GM18907 (cell line): ENCODE data around the gene ZNF175.

Experiments
- ATAC-seq: cut with Tn5 transposase; IDR thresholded peaks from one replicate; pipeline ENCODE4 v1.9.1; 2021; ENCODE audit warnings: mild to moderate bottlenecking, moderate library complexity; ENCODE audit not compliant: unreplicated experiment

ZNF175 gene

DNA sequence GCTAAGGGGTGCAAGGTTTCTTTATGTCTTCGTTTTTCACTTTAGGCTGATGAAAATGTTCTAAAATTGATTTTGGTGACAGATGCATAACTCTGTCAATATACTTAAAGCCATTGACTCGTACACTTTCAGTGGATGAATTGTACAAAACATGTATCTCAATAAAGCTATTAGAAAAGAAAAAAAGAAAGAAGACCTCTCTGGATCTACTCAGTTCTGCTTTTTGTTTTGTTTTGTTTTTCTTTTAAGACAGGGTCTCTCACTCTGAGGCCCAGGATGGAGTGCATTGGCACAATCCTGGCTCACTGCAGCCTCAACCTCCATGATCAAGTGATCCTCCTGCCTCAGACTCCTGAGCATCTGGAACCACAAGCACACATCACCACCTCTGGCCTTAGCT is 55.6 kb downstream of the ZNF175 start:
- no peak for ATAC-seq

DNA sequence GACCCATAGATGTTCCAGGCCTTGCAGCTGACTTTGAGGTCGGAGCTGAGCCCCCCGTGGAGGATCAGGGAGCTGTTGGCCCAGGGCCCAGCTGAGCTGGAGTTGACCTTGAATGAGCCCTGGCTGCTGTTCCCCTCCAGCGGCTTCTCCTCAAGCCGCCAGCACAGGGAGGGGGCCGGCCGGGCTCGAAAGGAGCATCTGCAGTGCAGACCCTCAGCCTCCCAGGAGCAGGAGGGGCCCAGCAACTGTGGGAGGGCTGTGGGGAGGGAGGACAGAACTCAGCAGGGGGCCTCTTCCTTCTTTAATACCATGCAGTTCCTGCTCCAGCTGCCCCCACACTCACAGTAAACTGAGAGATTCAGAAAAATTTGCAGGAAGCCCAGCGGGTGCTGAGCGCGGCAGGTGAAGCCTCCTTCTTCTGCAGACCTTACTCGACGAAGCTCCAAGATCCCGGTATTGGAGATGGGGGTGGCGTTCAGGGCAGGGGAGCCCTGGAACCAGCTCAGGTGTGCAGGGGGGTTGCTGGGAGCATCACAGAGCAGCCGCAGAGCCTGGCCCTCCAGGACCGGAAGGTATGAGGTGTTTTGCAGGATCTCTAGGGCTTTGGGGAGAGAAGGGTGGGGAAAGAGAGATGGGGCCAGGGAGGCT is 56.5 kb downstream of the ZNF175 start:
- no peak for ATAC-seq

DNA sequence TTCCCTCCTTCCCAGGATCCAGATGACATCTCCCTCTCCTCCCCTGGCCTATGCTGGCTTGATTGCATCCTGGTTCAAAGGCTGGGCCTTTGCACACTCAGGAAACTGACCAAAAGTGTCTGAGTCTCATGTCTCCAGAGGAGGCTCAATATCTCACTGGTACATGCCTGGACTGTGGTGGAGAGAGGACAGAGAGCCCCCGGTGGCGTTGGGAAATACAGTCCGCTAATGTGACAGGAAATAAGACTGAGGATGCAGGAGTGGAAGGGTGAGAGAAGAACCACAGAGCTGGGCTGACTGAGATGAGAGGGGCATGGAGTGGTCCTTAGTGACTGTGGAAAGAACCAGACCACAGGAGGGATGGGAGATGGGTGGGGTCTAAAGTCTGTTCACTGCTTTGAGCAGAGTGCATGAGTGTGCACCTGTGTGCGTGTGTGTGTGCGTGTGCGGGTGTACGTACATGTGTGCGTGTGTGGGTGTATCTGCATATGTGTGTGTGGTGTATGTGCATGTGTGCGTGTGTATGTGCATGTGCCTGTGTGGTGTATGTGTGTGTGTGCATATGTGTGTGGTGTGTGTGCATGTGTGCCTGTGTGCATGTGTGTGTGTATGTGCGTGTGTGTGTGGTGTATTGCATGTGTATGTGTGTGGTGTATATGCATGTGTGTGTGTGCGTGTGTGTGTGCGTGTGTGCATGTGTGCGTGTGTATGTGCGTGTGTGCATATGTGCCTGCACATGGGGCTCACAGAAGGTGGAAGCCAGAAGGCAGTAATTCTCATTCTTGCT is 57.3 kb downstream of the ZNF175 start:
- ATAC-seq, result no peak

DNA sequence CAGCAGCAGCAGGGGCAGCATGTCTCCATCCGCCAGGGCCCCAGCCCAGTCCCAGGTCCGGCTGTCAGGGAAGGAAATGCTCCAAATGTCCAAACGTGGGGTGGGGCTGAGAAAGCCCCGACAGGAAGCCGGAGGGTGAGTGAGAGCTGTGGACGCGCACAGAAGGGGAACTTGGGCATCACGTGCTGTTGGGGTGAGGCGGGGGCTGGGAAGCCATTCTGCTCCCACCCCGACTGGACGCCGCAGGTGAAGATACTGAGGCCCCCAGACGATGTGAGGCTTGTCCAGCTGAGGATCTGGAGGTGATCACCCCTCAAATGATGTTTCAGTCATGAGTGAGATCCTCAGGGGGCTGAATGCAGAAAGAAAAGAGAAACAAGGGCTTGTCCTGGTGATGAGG is 59.2 kb downstream of the ZNF175 start, which contains the start of gene SIGLEC5:
Gene SIGLEC5, minus strand, starts transcription at position 87 of the 400 bp plus-strand sequence. Its CDS starts 66 bp downstream, at position 21.
- ATAC-seq, result peak; percentile 66

DNA sequence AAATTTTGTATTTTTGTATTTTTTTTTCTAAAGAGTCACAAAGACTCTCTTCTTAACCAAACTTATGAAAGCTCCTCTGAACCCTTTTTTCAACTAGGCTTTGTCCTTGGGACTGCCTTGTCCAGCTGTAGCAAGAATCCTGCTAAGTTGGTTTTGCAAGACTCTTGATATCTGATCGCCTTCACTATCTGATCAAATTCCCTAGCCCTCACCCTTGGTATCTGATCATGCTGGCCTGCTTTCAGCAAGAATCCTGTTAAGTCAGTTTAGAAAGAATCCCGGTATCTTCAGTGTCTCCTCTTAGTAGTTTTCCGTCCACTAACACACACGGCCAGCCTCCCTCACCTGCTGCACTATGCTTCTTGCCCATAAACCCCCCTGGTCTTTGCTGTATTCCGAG is 61.0 kb downstream of the ZNF175 start:
- ATAC-seq, result no peak

DNA sequence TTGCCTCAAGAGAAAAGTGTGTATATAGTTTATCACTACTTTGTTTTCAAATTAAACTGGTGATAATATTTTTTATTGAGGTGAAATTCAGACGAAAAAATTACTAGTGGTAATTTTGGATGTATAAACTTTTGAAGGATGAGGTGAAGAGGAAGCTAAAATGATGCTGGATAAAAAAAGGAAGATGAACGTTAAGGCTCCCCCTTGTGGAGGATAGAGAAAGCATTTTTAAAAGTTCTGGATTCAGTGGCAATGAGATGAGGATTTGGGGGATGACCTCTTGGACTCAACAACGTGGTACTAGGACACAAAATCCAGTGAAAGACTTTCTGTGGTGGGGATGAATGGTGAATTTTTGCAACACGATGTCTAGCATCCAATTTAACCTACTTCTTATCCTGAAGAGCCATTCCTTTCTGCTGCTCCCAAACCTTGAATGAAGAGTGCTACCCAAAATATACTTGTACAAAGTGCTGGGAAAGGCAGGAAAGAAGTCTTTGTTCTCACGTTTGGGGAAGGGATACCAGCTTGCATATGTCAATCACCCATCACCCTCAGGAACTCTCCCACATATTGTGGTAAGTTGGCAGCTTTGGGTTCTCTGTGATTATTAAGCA is 66.4 kb downstream of the ZNF175 start:
- no peak for ATAC-seq

DNA sequence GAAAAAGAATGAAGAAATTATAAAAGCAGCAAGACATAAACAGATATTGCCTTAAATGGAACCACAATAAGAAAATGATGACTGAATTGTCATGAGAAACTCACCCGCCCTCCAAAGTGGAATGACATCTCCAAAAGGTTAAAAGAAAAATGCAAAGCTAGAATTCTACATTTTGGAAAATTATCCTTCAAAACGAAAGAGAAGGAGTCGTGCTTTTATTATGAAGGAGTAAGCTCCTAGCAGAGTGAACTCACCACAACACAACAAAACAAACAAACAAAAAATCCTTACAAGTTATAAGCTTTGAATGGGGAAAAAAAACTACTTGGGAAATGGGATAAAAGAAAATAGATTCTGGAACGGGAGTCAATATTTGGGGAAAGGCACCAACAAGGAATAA is 68.8 kb downstream of the ZNF175 start:
- no peak for ATAC-seq

DNA sequence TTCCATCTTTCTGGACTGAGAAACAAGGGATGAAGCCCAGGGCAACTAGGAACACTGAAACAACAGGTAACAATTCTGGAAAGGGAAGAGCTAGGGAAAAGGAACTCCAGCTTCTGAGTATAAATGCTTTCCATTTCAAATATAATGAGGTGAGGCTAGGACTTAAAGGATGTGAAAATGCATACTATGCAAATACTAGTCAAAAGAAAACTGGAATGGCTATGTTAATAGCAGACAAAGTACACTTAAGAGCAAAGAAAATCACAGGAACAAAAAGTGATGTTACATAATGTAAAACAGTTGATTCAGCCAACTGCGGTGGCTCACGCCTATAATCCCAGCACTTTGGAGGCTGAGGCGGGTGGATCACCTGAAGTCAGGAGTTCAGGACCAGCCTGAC is 69.3 kb downstream of the ZNF175 start:
- no peak for ATAC-seq

DNA sequence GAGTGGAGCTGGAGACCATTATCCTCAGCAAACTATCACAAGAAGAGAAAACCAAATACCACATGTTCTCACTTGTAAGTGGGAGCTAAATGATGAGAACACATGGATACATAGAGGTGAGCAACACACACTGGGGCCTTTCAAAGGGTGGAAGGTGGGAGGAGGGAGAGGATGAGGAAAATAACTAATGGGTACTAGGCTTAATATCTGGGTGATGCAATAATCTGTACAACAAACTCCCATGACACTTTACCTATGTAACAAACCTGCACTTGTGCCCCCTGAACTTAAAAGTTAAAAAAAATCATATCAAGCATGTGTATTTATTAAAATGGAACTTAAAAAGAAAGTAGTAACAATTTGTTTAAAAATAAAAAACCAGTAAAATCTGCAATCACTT is 70.6 kb downstream of the ZNF175 start:
- no peak for ATAC-seq
